HG02763 (cell line): ENCODE data around the gene CTBP1.
"Not testable (repeated sequence)": the region's sequence is repeated elsewhere in the genome, so short reads cannot be mapped to it uniquely, and the experiment has no call there.

Source experiments
- ATAC-seq: cut with Tn5 transposase; IDR thresholded peaks from one replicate; pipeline ENCODE4 v1.9.1; 2021; ENCODE audit warnings: mild to moderate bottlenecking, moderate library complexity; ENCODE audit not compliant: unreplicated experiment

Gene CTBP1

GRCh38 chr4:1239141-1239949 lies 9.6 kb downstream of the CTBP1 start:
- ATAC-seq, result no peak

- no peak for ATAC-seq
These were observed 10.3 kb downstream of the CTBP1 start for GRCh38 chr4:1238676-1239000.

GRCh38 chr4:1237981-1238675 lies 10.8 kb downstream of the CTBP1 start:
- no peak for ATAC-seq

- ATAC-seq, result not testable (repeated sequence)
These were observed 11.7 kb downstream of the CTBP1 start for GRCh38 chr4:1237261-1237660.

- ATAC-seq, result not testable (repeated sequence)
These were observed 12.1 kb downstream of the CTBP1 start for GRCh38 chr4:1236836-1237235.

GRCh38 chr4:1236103-1236641 lies 12.8 kb downstream of the CTBP1 start:
- ATAC-seq, result no peak

GRCh38 chr4:1235381-1236102 lies 13.4 kb downstream of the CTBP1 start:
- no peak for ATAC-seq

- ATAC-seq, result no peak
These were observed 14.1 kb downstream of the CTBP1 start for GRCh38 chr4:1234811-1235292.

- no peak for ATAC-seq
These were observed 14.6 kb downstream of the CTBP1 start for GRCh38 chr4:1234309-1234695.

GRCh38 chr4:1233641-1234308 lies 15.2 kb downstream of the CTBP1 start:
- ATAC-seq, result no peak

GRCh38 chr4:1232661-1233621 lies 16.0 kb downstream of the CTBP1 start:
- ATAC-seq, result no peak

GRCh38 chr4:1231637-1232360 lies 17.1 kb downstream of the CTBP1 start:
- no peak for ATAC-seq

- no peak for ATAC-seq
These were observed 17.8 kb downstream of the CTBP1 start for GRCh38 chr4:1230971-1231636.

- ATAC-seq, result no peak
These were observed 18.6 kb downstream of the CTBP1 start for GRCh38 chr4:1230316-1230715.

- ATAC-seq, result no peak
These were observed 19.6 kb downstream of the CTBP1 start for GRCh38 chr4:1229117-1229849.

GRCh38 chr4:1227816-1228215 lies 21.1 kb downstream of the CTBP1 start:
- ATAC-seq, result no peak

GRCh38 chr4:1226598-1226997 lies 22.3 kb downstream of the CTBP1 start:
- no peak for ATAC-seq

GRCh38 chr4:1226144-1226481 lies 22.8 kb downstream of the CTBP1 start:
- no peak for ATAC-seq
